HUES64 (cell line): Measurements from ENCODE around the gene RSPH6A.

Source experiments
- H3K27ac ChIP-seq: 2 replicates; pipeline ENCODE4 v1.7.0; 2013; ENCODE audit warnings: low read depth, low read length, inconsistent platforms
- H3K27me3 ChIP-seq: 2 replicates; pipeline ENCODE4 v1.6.1; 2013; ENCODE audit warnings: mild to moderate bottlenecking, low read length; ENCODE audit not compliant: insufficient read depth
- H3K36me3 ChIP-seq: 2 replicates; pipeline ENCODE4 v1.6.1; 2013; ENCODE audit warnings: mild to moderate bottlenecking, low read length; ENCODE audit not compliant: insufficient read depth
- H3K4me1 ChIP-seq: 2 replicates; pipeline ENCODE4 v1.6.1; 2013; ENCODE audit warnings: mild to moderate bottlenecking, low read length, moderate library complexity; ENCODE audit not compliant: insufficient read depth
- H3K4me3 ChIP-seq: 2 replicates; pipeline ENCODE4 v1.5.1; 2013; ENCODE audit warnings: mild to moderate bottlenecking, low read length, moderate library complexity
- H3K9ac ChIP-seq: 2 replicates; pipeline ENCODE4 v1.6.1; 2013; ENCODE audit warnings: mild to moderate bottlenecking, low read depth, low read length
- H3K9me3 ChIP-seq: 2 replicates; pipeline ENCODE4 v1.6.1; 2013; ENCODE audit warnings: low read depth, low read length; ENCODE audit not compliant: insufficient read depth
- WGBS: fragments of 150-250, 120-280 bp; methylation state at CpG from one replicate; pipeline ENCODE4 v1.1.7; 2013; ENCODE audit warnings: missing lambda C conversion rate; 5-methylcytosine and 5-hydroxymethylcytosine counted together

Gene RSPH6A

GRCh38 chr19:45852145-45852750 lies 37.1 kb upstream of the RSPH6A start:
- no peaks in the 10 kb centered on the region for H3K9me3 ChIP-seq
- H3K9ac ChIP-seq: no peak overlapping the region
- no peaks in the 10 kb centered on the region for H3K27me3 ChIP-seq
- 98% methylated on average over 10 of the region's 10 CpGs for WGBS
- H3K27ac ChIP-seq: no peak overlapping the region
- no peaks in the 10 kb centered on the region for H3K4me1 ChIP-seq
- no peak overlapping the region for H3K4me3 ChIP-seq
- H3K36me3 ChIP-seq: peaks cover 89% of the 10 kb centered on the region

GRCh38 chr19:45848922-45849321 lies 33.8 kb upstream of the RSPH6A start:
- Histone ChIP-seq H3K36me3 (peaks cover 98% of the 10 kb centered on the region), H3K27me3 (no peaks in the 10 kb centered on the region), H3K4me1 (no peaks in the 10 kb centered on the region), H3K9ac (no peak overlapping the region), H3K9me3 (no peaks in the 10 kb centered on the region), H3K4me3 (no peak overlapping the region), H3K27ac (no peak overlapping the region)
- WGBS: 98% methylated on average over 4 of the region's 4 CpGs

DNA sequence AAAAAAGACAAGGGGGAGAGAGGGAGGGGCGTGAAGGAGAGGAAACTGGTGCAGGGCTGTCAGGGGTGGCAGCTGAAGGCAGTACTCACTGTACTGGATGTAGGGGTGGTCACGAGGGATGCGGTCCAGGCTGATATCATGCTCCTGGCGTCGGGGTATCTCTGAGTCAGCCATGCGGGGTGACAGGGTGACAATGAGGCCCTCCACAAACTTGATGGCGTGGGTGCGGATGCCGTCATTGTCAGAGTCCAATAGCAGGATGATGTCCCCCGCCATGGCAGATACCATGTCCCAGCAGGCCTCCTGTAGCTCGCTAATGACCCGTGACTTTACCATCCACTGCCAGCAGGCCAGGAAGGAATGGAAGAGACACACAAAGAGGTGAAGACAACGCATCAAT lies 32.6 kb upstream of the RSPH6A start:
- WGBS: 96% methylated on average over 13 of the region's 13 CpGs
- Histone ChIP-seq H3K27ac (no peak overlapping the region), H3K4me3 (no peak overlapping the region), H3K9ac (no peak overlapping the region), H3K36me3 (peaks cover 98% of the 10 kb centered on the region), H3K27me3 (no peaks in the 10 kb centered on the region), H3K9me3 (no peaks in the 10 kb centered on the region), H3K4me1 (no peaks in the 10 kb centered on the region)

GRCh38 chr19:45842198-45842597 lies 27.1 kb upstream of the RSPH6A start:
- H3K27me3 ChIP-seq: no peaks in the 10 kb centered on the region
- H3K36me3 ChIP-seq: peaks cover 94% of the 10 kb centered on the region
- H3K4me3 ChIP-seq: no peak overlapping the region
- 96% methylated on average over 14 of the region's 14 CpGs for WGBS
- no peaks in the 10 kb centered on the region for H3K4me1 ChIP-seq
- H3K9me3 ChIP-seq: no peaks in the 10 kb centered on the region
- no peak overlapping the region for H3K27ac ChIP-seq
- H3K9ac ChIP-seq: no peak overlapping the region

GRCh38 chr19:45834970-45835369 lies 19.9 kb upstream of the RSPH6A start:
- Histone ChIP-seq H3K27me3 (no peaks in the 10 kb centered on the region), H3K36me3 (peaks cover 93% of the 10 kb centered on the region), H3K4me3 (no peak overlapping the region), H3K4me1 (no peaks in the 10 kb centered on the region), H3K9ac (no peak overlapping the region), H3K9me3 (no peaks in the 10 kb centered on the region), H3K27ac (no peak overlapping the region)
- WGBS: 95% methylated on average over 7 of the region's 7 CpGs

- H3K4me1 ChIP-seq: no peaks in the 10 kb centered on the region
- H3K4me3 ChIP-seq: no peak overlapping the region
- no peaks in the 10 kb centered on the region for H3K27me3 ChIP-seq
- 96% methylated on average over 16 of the region's 16 CpGs for WGBS
- no peak overlapping the region for H3K9ac ChIP-seq
- peaks cover 95% of the 10 kb centered on the region for H3K36me3 ChIP-seq
- H3K9me3 ChIP-seq: no peaks in the 10 kb centered on the region
- H3K27ac ChIP-seq: no peak overlapping the region
Measured at GRCh38 chr19:45828945-45829344, 13.8 kb upstream of the RSPH6A start.

- H3K9me3 ChIP-seq: no peaks in the 10 kb centered on the region
- H3K27ac ChIP-seq: no peak overlapping the region
- H3K4me3 ChIP-seq: no peak overlapping the region
- no peaks in the 10 kb centered on the region for H3K4me1 ChIP-seq
- H3K9ac ChIP-seq: no peak overlapping the region
- WGBS: 93% methylated on average over 9 of the region's 9 CpGs
- H3K27me3 ChIP-seq: no peaks in the 10 kb centered on the region
- peaks cover 94% of the 10 kb centered on the region for H3K36me3 ChIP-seq
Measured at GRCh38 chr19:45828523-45828922, 13.4 kb upstream of the RSPH6A start.

DNA sequence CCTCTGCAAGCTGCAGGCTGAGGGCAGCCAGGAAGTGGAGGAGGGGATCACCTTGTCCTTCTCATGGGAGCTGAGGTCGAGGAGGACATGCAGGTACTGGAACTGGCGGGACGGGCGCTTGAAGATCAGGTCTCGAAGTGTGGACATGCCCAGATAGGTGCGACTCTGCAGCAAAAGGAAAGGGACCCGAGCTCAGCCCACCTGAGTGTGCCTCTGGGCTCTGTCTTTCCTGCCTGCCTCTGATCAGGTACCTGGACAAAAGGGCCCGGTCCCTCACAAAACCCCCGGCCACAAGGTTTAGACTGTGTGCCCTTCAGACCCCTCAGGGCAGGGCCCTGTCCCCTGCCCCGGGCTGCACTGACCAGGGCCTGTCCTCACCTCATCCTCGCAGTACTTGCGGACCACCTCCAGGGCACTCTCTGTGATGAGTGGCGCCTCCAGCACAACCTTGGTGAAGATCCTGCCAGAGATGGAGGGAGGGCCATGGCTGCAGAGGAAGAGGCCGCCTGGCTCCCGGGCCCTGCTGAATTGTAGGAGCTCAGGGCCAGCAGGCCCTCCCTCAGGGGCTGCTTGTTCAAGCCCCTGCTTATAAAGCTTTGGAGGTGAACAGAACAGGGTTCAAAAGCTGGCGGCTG lies 12.5 kb upstream of the RSPH6A start:
- H3K4me1 ChIP-seq: no peaks in the 10 kb centered on the region

DNA sequence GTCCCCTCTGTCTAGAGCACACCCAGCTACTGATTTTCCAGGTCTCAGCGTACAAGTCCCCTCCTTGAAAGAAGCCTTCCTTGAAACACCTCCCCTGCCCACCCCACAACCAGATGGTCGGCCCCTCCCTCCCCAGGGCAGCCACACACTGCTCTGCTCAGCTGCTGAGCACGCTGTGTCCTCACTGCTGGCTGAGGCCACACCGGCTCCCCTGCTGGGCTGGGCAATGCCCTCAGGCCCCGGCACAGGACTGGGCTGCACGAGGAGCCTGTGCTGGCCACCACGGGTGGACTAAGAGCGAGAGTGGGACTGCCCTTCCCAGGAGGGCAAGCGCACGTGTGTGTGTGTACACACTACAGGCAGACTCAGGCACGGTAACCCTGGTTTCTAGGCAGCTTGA lies 11.8 kb upstream of the RSPH6A start:
- H3K27me3 ChIP-seq: no peaks in the 10 kb centered on the region
- H3K27ac ChIP-seq: no peak overlapping the region
- peaks cover 93% of the 10 kb centered on the region for H3K36me3 ChIP-seq
- 89% methylated on average over 11 of the region's 11 CpGs for WGBS
- no peak overlapping the region for H3K9ac ChIP-seq
- no peak overlapping the region for H3K4me3 ChIP-seq
- no peaks in the 10 kb centered on the region for H3K9me3 ChIP-seq
- H3K4me1 ChIP-seq: no peaks in the 10 kb centered on the region

More for the DNA sequence above, 12.5 kb upstream of the RSPH6A start:
- Histone ChIP-seq H3K27ac (no peak overlapping the region), H3K4me3 (no peak overlapping the region), H3K36me3 (peaks cover 95% of the 10 kb centered on the region), H3K27me3 (no peaks in the 10 kb centered on the region), H3K9me3 (no peaks in the 10 kb centered on the region), H3K9ac (no peak overlapping the region)
- WGBS: 94% methylated on average over 16 of the region's 16 CpGs

GRCh38 chr19:45825917-45826893 lies 11.1 kb upstream of the RSPH6A start:
- 87% methylated on average over 22 of the region's 22 CpGs for WGBS
- H3K36me3 ChIP-seq: peaks cover 93% of the 10 kb centered on the region
- H3K27ac ChIP-seq: no peak overlapping the region
- no peak overlapping the region for H3K9ac ChIP-seq
- no peaks in the 10 kb centered on the region for H3K9me3 ChIP-seq
- H3K4me3 ChIP-seq: no peak overlapping the region
- H3K4me1 ChIP-seq: no peaks in the 10 kb centered on the region
- no peaks in the 10 kb centered on the region for H3K27me3 ChIP-seq

GRCh38 chr19:45825263-45825605 lies 10.1 kb upstream of the RSPH6A start:
- no peaks in the 10 kb centered on the region for H3K27me3 ChIP-seq
- H3K4me3 ChIP-seq: no peak overlapping the region
- no peak overlapping the region for H3K9ac ChIP-seq
- H3K36me3 ChIP-seq: peaks cover 94% of the 10 kb centered on the region
- H3K4me1 ChIP-seq: no peaks in the 10 kb centered on the region
- no peak overlapping the region for H3K27ac ChIP-seq
- no peaks in the 10 kb centered on the region for H3K9me3 ChIP-seq
- WGBS: 98% methylated on average over 8 of the region's 8 CpGs
